Sciatic nerve (tissue), 2 donors: ENCODE results near the gene CD244. TPM values are rescaled to one million over a fixed set of nuclear protein-coding genes. Genes with fewer than 3 reads are reported as not detected.
A peak's percentile ranks its signal among the peaks of the same experiment; 100 is the strongest.
"Not testable (repeated sequence)": the region's sequence is repeated elsewhere in the genome, so short reads cannot be mapped to it uniquely, and the experiment has no call there.

ENCODE experiments used
- ATAC-seq: fragments of 200-7000 bp; cut with Tn5 transposase; one replicate; pipeline ENCODE4 v1.9.1; 2020; ENCODE audit warnings: mild to moderate bottlenecking, moderate library complexity
- DNase-seq: peaks from one replicate; pipeline ENCODE4 v3.0.0-alpha.2; 2020; ENCODE audit warnings: low spot score
- intact Hi-C: fragments of 100-400 bp; cut with DNase I; formaldehyde crosslinking; loops from one replicate; pipeline ENCODE4 v1.14.2; 2022
- total RNA-seq: library from RNA; stranded (reverse); fragmentation: NEBNext Ultra II Directional; extraction: Animal tissue kit (Norgen Biotek cat#: 25700); gene quantifications from one replicate; pipeline ENCODE4 v1.2.1, GENCODE V29; 2021
- donor health status: DM: no; HTN: no; CAD: no.
- donor health status: DM: no; HTN: no; CAD: no.

Gene CD244
- total RNA-seq, 1 donor from 2014 or later: 0.98 TPM

- ATAC-seq: no peak
- DNase-seq: no peak
- intact Hi-C loops: no loop called here
These were observed 19.9 kb upstream of the CD244 start for GRCh38 chr1:160882582-160882981.

- intact Hi-C loops, DNase-seq: not testable (repeated sequence)
These were observed 18.6 kb upstream of the CD244 start for GRCh38 chr1:160881264-160881663.

GRCh38 chr1:160880216-160880615 lies 17.5 kb upstream of the CD244 start:
- ATAC-seq (no peak), DNase-seq (no peak)
- intact Hi-C loops: no loop called here

More at GRCh38 chr1:160881264-160881663, 18.6 kb upstream of the CD244 start:
- ATAC-seq: not testable (repeated sequence)

GRCh38 chr1:160879056-160879455 lies 16.4 kb upstream of the CD244 start:
- intact Hi-C loops: no loop called here
- no peak for DNase-seq
- ATAC-seq: no peak

- ATAC-seq: no peak
- DNase-seq: no peak
- intact Hi-C loops: no loop called here
These were observed 14.5 kb upstream of the CD244 start for GRCh38 chr1:160877221-160877620.

GRCh38 chr1:160876311-160876710 lies 13.6 kb upstream of the CD244 start:
- intact Hi-C loops: no loop called here
- ATAC-seq: no peak
- no peak for DNase-seq

- DNase-seq, ATAC-seq, intact Hi-C loops: not testable (repeated sequence)
These were observed 12.9 kb upstream of the CD244 start for GRCh38 chr1:160875591-160875990.

- ATAC-seq (no peak), DNase-seq (no peak)
- intact Hi-C loops: no loop called here
These were observed 12.2 kb upstream of the CD244 start for GRCh38 chr1:160874935-160875334.

GRCh38 chr1:160868141-160868540 lies 5.5 kb upstream of the CD244 start:
- intact Hi-C loops: no loop called here
- ATAC-seq: no peak

GRCh38 chr1:160867651-160868050 lies 5.0 kb upstream of the CD244 start:
- DNase-seq, intact Hi-C loops, ATAC-seq: not testable (repeated sequence)

More at GRCh38 chr1:160868141-160868540, 5.5 kb upstream of the CD244 start:
- no peak for DNase-seq

GRCh38 chr1:160866695-160867260 lies 4.1 kb upstream of the CD244 start:
- ATAC-seq: no peak

GRCh38 chr1:160866001-160866694 lies 3.5 kb upstream of the CD244 start:
- intact Hi-C loops: no loop called here
- ATAC-seq: no peak
- no peak for DNase-seq

More at GRCh38 chr1:160866695-160867260, 4.1 kb upstream of the CD244 start:
- intact Hi-C loops: no loop called here
- no peak for DNase-seq

GRCh38 chr1:160865337-160865736 lies 2.6 kb upstream of the CD244 start:
- no peak for ATAC-seq
- intact Hi-C loops: no loop called here
- DNase-seq: no peak

GRCh38 chr1:160864173-160864572 lies 1.5 kb upstream of the CD244 start:
- no peak for ATAC-seq
- intact Hi-C loops: no loop called here
- DNase-seq: no peak

- no peak for DNase-seq
- ATAC-seq: peak; percentile 63
- intact Hi-C loops: no loop called here
These were observed 1.1 kb upstream of the CD244 start for GRCh38 chr1:160863774-160864131.

- DNase-seq (no peak), ATAC-seq (peak; percentile 15)
- intact Hi-C loops: no loop called here
These were observed 530 bp upstream of the CD244 start for GRCh38 chr1:160863061-160863773.

GRCh38 chr1:160860840-160861505 lies 1.7 kb downstream of the CD244 start:
- intact Hi-C loops: no loop called here
- no peak for DNase-seq
- ATAC-seq: no peak

GRCh38 chr1:160859166-160859565 lies 3.5 kb downstream of the CD244 start:
- ATAC-seq: no peak
- intact Hi-C loops: no loop called here

GRCh38 chr1:160858507-160858906 lies 4.2 kb downstream of the CD244 start:
- ATAC-seq: no peak
- DNase-seq: no peak
- intact Hi-C loops: no loop called here

More at GRCh38 chr1:160859166-160859565, 3.5 kb downstream of the CD244 start:
- no peak for DNase-seq

GRCh38 chr1:160858097-160858496 lies 4.6 kb downstream of the CD244 start:
- DNase-seq (no peak), ATAC-seq (no peak)
- intact Hi-C loops: no loop called here
